Activated T-cell treated with anti-CD3 and anti-CD28 coated beads, Interleukin-2, amount 50 U/mL, for 1 hour (primary cell): ENCODE data around the gene TRMT1.

Experiments used
- DNase-seq: peaks from one replicate; pipeline ENCODE4 v3.0.0-alpha.2; 2020

TRMT1 gene

DNA sequence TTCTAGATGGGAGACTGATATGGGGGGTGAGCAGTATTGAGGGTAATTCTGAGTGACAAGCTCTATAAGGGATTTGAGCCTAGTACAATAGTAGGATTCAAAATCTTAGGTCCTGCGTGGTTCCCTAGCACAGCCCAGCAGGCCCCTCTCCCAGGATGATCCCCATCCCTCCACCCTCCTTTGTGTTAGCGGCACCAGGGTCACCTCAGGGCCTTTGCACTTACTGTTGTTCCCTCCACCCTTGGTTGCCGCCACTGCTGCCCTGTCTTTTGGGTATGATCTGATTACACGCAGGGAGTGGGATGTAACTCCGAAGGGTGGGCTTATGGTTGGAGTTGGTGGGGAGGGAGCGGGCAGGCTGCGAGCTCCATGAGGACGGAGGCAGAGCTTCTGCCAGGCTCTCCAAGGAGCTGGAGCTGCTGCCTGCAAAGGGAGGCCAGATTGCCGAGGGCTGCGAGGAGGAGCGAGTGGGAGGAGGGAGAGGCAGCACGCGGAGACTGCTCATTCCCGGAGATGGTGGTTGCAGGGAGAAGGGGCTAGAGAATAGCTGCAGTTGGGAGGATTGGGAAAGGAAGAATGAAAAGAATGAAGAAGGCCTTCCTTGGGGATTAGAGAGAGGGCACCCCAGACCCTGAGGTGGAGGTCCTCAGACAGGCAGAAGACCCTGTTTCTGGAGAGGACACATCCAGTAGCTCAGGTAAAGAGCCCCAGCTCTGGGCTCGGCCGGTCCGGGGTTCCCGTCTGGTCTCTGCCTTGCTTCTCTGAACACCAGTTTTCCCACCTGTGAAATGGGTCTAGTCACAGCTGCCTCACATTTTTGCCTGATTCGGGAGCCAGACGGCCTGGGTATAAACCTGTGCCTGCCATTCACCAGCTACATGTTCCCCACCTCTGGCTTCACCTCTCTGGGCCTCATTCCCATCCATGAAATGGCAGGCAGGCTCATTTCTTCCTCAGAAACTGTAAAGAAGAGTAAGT is 6.7 kb upstream of the TRMT1 start:
- DNase-seq: no peak

DNA sequence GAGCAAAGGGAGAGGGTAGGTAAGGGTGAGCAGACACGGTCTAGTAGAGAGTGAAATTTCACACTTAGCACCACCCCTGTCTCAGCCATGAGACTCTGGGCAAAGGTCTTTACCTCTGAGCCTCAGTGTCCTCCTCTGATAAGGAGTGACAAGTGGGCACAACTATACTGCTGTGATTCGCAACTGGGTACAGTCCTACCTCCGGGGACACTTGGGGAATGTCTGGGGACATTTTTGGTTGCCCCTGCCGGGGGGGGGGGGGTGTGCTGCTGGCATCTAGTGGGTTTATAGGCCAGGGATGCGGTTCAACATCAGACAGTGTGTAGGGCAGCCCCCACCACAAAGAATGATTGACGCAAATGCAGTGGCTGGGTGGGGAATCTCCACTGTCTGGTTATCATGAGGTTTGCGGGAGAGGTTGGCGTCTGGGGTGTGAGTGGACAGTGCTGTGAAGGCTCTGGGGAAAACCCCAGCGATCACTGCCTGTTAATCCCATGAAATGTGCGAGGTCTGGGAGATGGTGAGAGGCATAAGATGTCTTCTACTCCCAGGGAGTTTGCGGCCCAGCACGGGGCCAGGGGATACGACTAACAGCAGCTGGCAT is 5.8 kb upstream of the TRMT1 start:
- DNase-seq: no peak

- DNase-seq: no peak
Measured at GRCh38 chr19:13121551-13122274, 5.2 kb upstream of the TRMT1 start.

- no peak for DNase-seq
Measured at GRCh38 chr19:13120817-13121216, 4.3 kb upstream of the TRMT1 start.

DNA sequence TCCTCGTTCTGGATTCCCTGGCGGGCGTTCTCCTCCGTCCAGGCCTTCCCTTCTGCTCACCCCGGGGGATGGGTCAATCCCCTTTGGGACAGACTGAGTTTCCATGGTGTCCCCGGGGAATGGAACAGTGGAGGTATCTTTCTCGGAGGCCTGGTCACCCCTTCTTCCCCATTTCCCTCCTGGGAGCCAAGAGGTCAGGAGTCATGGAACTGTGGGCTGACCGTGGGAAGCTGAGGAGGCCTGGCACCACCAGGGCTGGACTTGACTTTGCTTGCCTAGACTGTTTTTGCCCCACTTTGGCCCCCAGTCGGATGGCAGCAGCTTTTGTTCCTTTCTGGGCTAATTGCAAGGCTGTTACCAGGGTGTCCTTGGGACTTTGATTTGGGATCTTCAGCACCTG is 3.5 kb upstream of the TRMT1 start:
- DNase-seq: no peak

DNA sequence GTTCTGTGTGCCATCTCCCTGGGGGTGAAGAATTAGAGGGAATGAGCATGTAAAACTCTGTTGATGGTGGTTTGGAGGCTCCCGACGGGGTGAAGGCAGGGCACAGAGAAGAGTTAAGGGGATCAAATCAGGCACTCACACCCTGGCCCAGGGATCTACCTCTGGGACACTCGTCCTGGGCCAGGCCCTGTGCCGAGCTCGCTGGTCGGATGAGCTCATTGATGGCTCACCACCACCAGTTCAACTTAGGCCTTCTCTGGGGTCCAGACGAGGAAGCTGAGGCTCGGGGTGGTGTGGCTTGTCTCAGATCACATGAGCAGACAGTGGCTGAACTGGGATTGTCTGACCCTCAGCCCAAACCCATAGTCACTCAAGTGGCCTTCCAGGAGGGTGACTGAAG is 3.1 kb upstream of the TRMT1 start:
- no peak for DNase-seq

DNA sequence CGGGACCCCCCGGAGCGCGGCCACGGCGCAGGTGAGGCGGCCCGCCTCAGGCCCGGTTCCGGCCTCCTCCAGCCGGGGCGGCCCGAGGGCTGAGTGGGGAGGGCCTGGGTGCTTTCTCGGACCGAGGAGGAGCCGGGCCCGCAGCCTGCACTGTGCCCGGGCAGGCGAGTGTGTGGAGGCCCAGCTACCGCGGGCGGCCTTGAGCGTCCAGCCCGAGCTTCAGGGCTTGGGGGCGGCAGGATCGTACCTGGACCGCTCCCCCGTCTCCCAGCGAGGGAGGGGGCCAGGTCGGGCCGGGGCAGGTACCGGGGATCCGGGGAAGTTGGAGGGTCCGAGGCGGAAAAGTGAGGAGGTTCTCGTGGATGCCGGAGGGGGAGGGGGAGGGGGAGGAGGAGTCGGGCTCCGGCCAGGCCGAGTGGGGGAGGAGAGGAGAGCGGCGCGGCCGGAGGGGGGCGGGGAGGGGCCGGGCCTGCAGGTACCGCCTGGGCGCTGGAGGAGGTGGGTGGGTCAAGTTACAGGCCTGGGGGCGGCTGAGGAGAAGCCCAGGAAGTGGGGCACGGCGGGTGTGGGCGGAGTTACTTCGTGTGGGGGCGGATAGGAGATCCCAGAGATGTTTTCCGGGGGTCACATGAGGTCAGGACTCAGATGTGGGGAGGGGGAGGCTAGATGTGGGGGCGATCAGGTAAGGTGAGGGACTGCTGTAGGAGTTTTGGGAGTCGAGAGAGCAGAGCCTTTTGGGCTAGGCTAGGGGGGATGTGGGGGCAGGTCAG is 2.1 kb upstream of the TRMT1 start:
- no peak for DNase-seq

- peak; percentile 93 for DNase-seq
Measured at GRCh38 chr19:13117772-13118423, 1.4 kb upstream of the TRMT1 start, which contains the start of gene NACC1. TSS of gene NACC1 (plus strand) at chr19:13118264. CDS start at chr19:13135208, 16,944 bp downstream.

DNA sequence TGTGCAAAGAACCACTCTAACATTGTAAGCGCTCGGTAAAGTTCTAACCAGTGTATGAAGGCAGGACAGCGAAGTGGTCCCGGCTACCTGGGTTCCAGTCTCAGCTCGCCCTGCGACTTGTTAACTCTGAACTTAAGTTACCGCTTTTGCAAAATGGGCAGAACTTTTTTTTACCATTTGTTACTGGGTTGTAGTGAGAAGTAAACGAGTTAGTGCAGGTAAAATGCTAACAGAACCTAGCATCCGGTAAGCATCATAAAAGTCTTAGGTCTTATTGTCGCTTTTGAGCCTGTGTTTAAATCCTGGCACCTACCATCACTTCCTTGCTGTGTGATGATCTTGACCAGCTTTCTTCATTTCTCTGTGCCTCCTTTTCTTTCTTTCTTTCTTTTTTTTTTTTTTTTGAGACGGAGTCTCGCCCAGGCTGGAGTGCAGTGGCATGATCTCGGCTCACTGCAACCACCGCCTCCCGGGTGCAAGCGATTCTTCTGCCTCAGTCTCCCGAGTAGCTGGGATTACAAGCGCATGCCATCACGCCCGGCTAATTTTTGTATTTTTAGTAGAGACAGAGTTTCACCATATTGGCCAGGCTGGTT is 734 bp upstream of the TRMT1 start:
- DNase-seq: no peak

DNA sequence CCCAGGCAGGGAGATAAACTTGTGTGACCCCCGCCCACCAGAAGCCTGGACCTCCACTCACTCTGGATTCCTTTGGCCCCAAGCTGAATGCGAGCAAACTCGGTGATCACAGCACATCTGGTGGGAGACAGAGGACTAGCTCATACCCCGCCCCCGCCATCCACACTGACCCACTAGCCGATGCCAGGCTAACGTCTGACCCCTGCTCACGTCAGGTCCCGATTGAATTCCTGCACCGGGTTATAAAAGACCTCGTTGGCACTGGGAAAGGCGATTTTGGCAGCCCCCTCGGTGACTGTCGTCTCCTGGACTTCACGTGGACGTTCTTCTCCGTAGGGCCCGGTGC is 631 bp downstream of the TRMT1 start:
- DNase-seq: no peak

GRCh38 chr19:13112555-13112954 is 4.0 kb downstream of the TRMT1 start:
- DNase-seq: no peak

- DNase-seq: no peak
Measured at GRCh38 chr19:13110099-13110610, 6.4 kb downstream of the TRMT1 start.

GRCh38 chr19:13109361-13110098 is 7.0 kb downstream of the TRMT1 start:
- DNase-seq: no peak

- DNase-seq: no peak
Measured at GRCh38 chr19:13104848-13105711, 11.5 kb downstream of the TRMT1 start.

GRCh38 chr19:13104360-13104847 is 12.1 kb downstream of the TRMT1 start:
- DNase-seq: peak; percentile 78

- no peak for DNase-seq
Measured at GRCh38 chr19:13103581-13104359, 12.8 kb downstream of the TRMT1 start.

GRCh38 chr19:13102666-13103580 is 13.6 kb downstream of the TRMT1 start, which contains the start of gene LYL1:
TSS of gene LYL1 (minus strand) at chr19:13102858. CDS start at chr19:13101171, 1,687 bp downstream.
- DNase-seq: peak; percentile 45

DNA sequence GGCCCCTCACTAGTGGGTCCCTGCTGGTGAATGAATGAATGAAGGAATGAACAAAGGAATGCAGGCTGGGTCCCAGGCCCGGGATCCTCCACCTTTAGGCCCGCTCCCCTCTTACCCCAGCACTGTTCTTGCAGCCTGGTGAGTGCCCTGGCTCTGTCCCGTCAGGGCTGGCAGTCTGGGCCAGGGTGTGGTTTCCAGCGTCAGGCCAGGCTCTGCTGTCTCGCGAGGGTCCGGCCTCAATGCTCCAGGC is 14.2 kb downstream of the TRMT1 start:
- DNase-seq: no peak
